Stomach (tissue), 9 donors: ENCODE measurements around the gene LIN37. TPM values are rescaled to one million over a fixed set of nuclear protein-coding genes. Genes with fewer than 3 reads are reported as not detected.

Source experiments
- DNase-seq, 2 donors: peaks; one replicate each; pipeline versions ENCODE4 v3.0.0 to v3.0.0-alpha.2; 2013 to 2019
- H3K27ac ChIP-seq, 5 donors: fragments of 200-600 bp in 4 of 5; sonication (generic) in 4 of 5; one replicate each; pipeline ENCODE4 v1.5.1; 2013 to 2019; ENCODE audit warnings: mild to moderate bottlenecking in 1 of 5, moderate library complexity in 1 of 5
- H3K27me3 ChIP-seq, 3 donors: fragments of 200-600 bp; sonication (generic); one replicate each; pipeline ENCODE4 v1.5.1; 2017 to 2019; ENCODE audit warnings: mixed run types in 1 of 3
- H3K36me3 ChIP-seq, 4 donors: fragments of 200-600 bp; sonication (generic); 1 replicate in 3 of 4; 2 replicates in 1 of 4; pipeline ENCODE4 v1.5.1; 2016 to 2019
- H3K4me1 ChIP-seq, 4 donors: fragments of 200-600 bp; sonication (generic); one replicate each; pipeline ENCODE4 v1.5.1; 2016 to 2019
- H3K4me3 ChIP-seq, 4 donors: fragments of 200-600 bp; sonication (generic) in 3 of 4; one replicate each; pipeline ENCODE4 v1.5.1; 2016 to 2019; ENCODE audit warnings: mild to moderate bottlenecking in 1 of 4
- H3K9me3 ChIP-seq, 4 donors: fragments of 200-600 bp; sonication (generic); one replicate each; pipeline ENCODE4 v1.5.1; 2016 to 2019
- CTCF ChIP-seq, 7 experiments: fragments of 450-650 bp in 4 of 7; fragments of 200-600 bp in 3 of 7; sonication (generic) in 3 of 7; IDR thresholded peaks; one replicate each; pipeline ENCODE4 v1.5.1; 2016 to 2019; ENCODE audit warnings: antibody characterized with exemption in 7 of 7, control low read depth in 2 of 7, mild to moderate bottlenecking in 1 of 7
- EP300 ChIP-seq: sonication (generic); formaldehyde crosslinking; IDR thresholded peaks from one replicate; pipeline ENCODE4 v1.6.1; 2017; ENCODE audit warnings: antibody characterized with exemption
- POLR2A ChIP-seq, 4 donors: fragments of 450-650 bp; IDR thresholded peaks; one replicate each; pipeline ENCODE4 v1.6.1; 2016; ENCODE audit warnings: antibody characterized with exemption in 4 of 4, control low read depth in 2 of 4, mild to moderate bottlenecking in 1 of 4, moderate library complexity in 1 of 4
- POLR2AphosphoS5 ChIP-seq, 3 donors: sonication (generic); formaldehyde crosslinking; IDR thresholded peaks; one replicate each; pipeline ENCODE4 v1.6.1; 2016; ENCODE audit warnings: antibody characterized with exemption in 3 of 3
- WGBS, 5 donors: extraction: QIAGEN DNeasy Blood & Tissue Kit in 3 of 5; methylation state at CpG; one replicate each; pipeline versions ENCODE4 v1.1.5 to v1.1.7; 2013 to 2018; 5-methylcytosine and 5-hydroxymethylcytosine counted together
- intact Hi-C: fragments of 100-400 bp; cut with DNase I; formaldehyde crosslinking; loops from one replicate; pipeline ENCODE4 v1.15.1; 2023; ENCODE audit warnings: low total_unique reads
- polyA plus RNA-seq, 3 donors: library from polyadenylated mRNA; stranded (reverse); fragments of 200-250 nt; gene quantifications; one replicate each; pipeline ENCODE4 v1.2.3, GENCODE V29; 2013
- total RNA-seq, 5 donors: library from RNA; depleted of rRNA; stranded (reverse); fragments of >200 nt; gene quantifications; one replicate each; pipeline versions ENCODE4 v1.1.0 to v1.2.3, GENCODE V29; 2014 to 2016
- donor health status: healthy with polysubstance abuse.
- donor health status: Bipolar disorder and iron deficiency.
- donor health status: healthy.

Gene LIN37
- total and polyA plus RNA-seq, 8 donors: 2.3 to 44.9 (median 20.9) TPM

GRCh38 chr19:35774274-35775045 is 26.1 kb downstream of the LIN37 start:
- DNase-seq: no peak
- Histone ChIP-seq H3K4me3 (peak overlapping the region; percentile 83 to 99 (median 94)), H3K9me3 (no peaks in the 10 kb centered on the region), H3K4me1 (peaks cover 7 to 25% (median 21%) of the 10 kb centered on the region in 4 donors), H3K27ac (no peak overlapping the region), H3K36me3 (peaks cover 0 to 14% (median 12%) of the 10 kb centered on the region in 4 donors), H3K27me3 (no peaks in the 10 kb centered on the region)
- TF ChIP-seq EP300: no peak
- TF ChIP-seq POLR2AphosphoS5 (IDR thresholded peaks at IDR 0.05): no peak
- intact Hi-C loops: no loop called here
- 25 to 55% (median 41%) methylated on average over 16 of the region's 16 CpGs for WGBS, 5 donors

- Histone ChIP-seq H3K4me3 (peak overlapping the region; percentile 83 to 99 (median 94)), H3K4me1 (peaks cover 7 to 25% (median 21%) of the 10 kb centered on the region in 4 donors), H3K27ac (no peak overlapping the region), H3K27me3 (no peaks in the 10 kb centered on the region), H3K9me3 (no peaks in the 10 kb centered on the region), H3K36me3 (peaks cover 0 to 19% (median 17%) of the 10 kb centered on the region in 4 donors)
- TF ChIP-seq EP300 (no peak), CTCF (IDR thresholded peaks at IDR 0.05) (no peak), POLR2A (IDR thresholded peaks at IDR 0.05) (no peak), POLR2AphosphoS5 (IDR thresholded peaks at IDR 0.05) (no peak)
- no peak for DNase-seq
- WGBS, 5 donors: 9 to 40% (median 26%) methylated on average over 9 of the region's 9 CpGs
- intact Hi-C loops: no loop called here
Observed at GRCh38 chr19:35775046-35775297, 26.6 kb downstream of the LIN37 start.

- intact Hi-C loops: no loop called here
- peak within 1 kb of the TSS; percentile 35 to 79 (median 66) for H3K27ac ChIP-seq
- DNase-seq: peak; percentile 99 to 100
- peaks cover 7 to 25% (median 21%) of the 10 kb centered on the region in 4 donors for H3K4me1 ChIP-seq
- H3K27me3 ChIP-seq: no peaks in the 10 kb centered on the region
- no peaks in the 10 kb centered on the region for H3K9me3 ChIP-seq
- 0 to 2% (median 1%) methylated on average over 25 to 82 of the region's 82 CpGs for WGBS, 5 donors
- TF ChIP-seq POLR2AphosphoS5 (IDR thresholded peaks at IDR 0.05) (peak in 1 of 3 donors; percentile 58), CTCF (IDR thresholded peaks at IDR 0.05) (no peak), POLR2A (IDR thresholded peaks at IDR 0.05) (no peak), EP300 (no peak)
- peak within 1 kb of the TSS; percentile 83 to 99 (median 94) for H3K4me3 ChIP-seq
- peaks cover 0 to 24% (median 22%) of the 10 kb centered on the region in 4 donors for H3K36me3 ChIP-seq
Observed at GRCh38 chr19:35775298-35776101, 27.1 kb downstream of the LIN37 start, which contains the start of gene ARHGAP33. ARHGAP33 (plus strand) TSS chr19:35775564; CDS start chr19:35775659, 95 bp downstream.

- no peaks in the 10 kb centered on the region for H3K27me3 ChIP-seq
- 44 to 69% (median 62%) methylated on average over 11 to 13 of the region's 13 CpGs for WGBS, 5 donors
- H3K27ac ChIP-seq: peak overlapping the region in 1 of 5 donors; percentile 77
- no peak for TF ChIP-seq EP300
- TF ChIP-seq CTCF (IDR thresholded peaks at IDR 0.05): no peak
- TF ChIP-seq POLR2AphosphoS5 (IDR thresholded peaks at IDR 0.05): no peak
- TF ChIP-seq POLR2A (IDR thresholded peaks at IDR 0.05): no peak
- peaks cover 0 to 32% (median 29%) of the 10 kb centered on the region in 4 donors for H3K36me3 ChIP-seq
- no peak for DNase-seq
- H3K4me3 ChIP-seq: peak overlapping the region; percentile 83 to 99 (median 94)
- no peaks in the 10 kb centered on the region for H3K9me3 ChIP-seq
- peaks cover 7 to 25% (median 21%) of the 10 kb centered on the region in 4 donors for H3K4me1 ChIP-seq
- intact Hi-C loops: no loop called here
Observed at GRCh38 chr19:35776102-35776788, 27.9 kb downstream of the LIN37 start.
